Right atrium auricular region (tissue), 2 donors: ENCODE results near the gene PRKCE. TPM values are rescaled to one million over a fixed set of nuclear protein-coding genes. Genes with fewer than 3 reads are reported as not detected.

ENCODE experiments used
- DNase-seq: peaks from one replicate; pipeline ENCODE4 v3.0.0-alpha.2; 2019; ENCODE audit warnings: low spot score
- H3K27ac ChIP-seq, 2 donors: fragments of 200-600 bp; sonication (generic); 1 replicate in 1 of 2; 2 replicates in 1 of 2; pipeline ENCODE4 v1.5.1; 2016 to 2019
- H3K27me3 ChIP-seq, 2 donors: fragments of 200-600 bp; sonication (generic); one replicate each; pipeline versions ENCODE4 v1.5.1 to v1.6.0; 2017 to 2019
- H3K36me3 ChIP-seq: fragments of 200-600 bp; sonication (generic); one replicate; pipeline ENCODE4 v1.5.1; 2016
- H3K4me1 ChIP-seq, 2 donors: fragments of 200-600 bp; sonication (generic); one replicate each; pipeline versions ENCODE4 v1.5.1 to v1.6.0; 2017 to 2019
- H3K4me3 ChIP-seq, 2 donors: fragments of 200-600 bp; sonication (generic); 1 replicate in 1 of 2; 2 replicates in 1 of 2; pipeline ENCODE4 v1.5.1; 2017 to 2019; ENCODE audit warnings: mild to moderate bottlenecking in 1 of 2, moderate library complexity in 1 of 2
- H3K9me3 ChIP-seq, 2 donors: fragments of 200-600 bp; sonication (generic); one replicate each; pipeline ENCODE4 v1.5.1; 2019
- total RNA-seq, 2 donors: library from RNA; depleted of rRNA; stranded (reverse); fragments of >200 nt; gene quantifications; one replicate each; pipeline ENCODE4 v1.1.0, GENCODE V29; 2016
- TF ChIP-seq, protein P1 (sequence below), 2 donors: fragments of 200-600 bp; sonication (generic); IDR thresholded peaks; one replicate each; pipeline ENCODE4 v1.5.1; 2019; ENCODE audit warnings: antibody characterized with exemption in 2 of 2

The PRKCE gene
- total RNA-seq, 2 donors from 2014 or later, result 7.2 to 11.8 TPM

DNA sequence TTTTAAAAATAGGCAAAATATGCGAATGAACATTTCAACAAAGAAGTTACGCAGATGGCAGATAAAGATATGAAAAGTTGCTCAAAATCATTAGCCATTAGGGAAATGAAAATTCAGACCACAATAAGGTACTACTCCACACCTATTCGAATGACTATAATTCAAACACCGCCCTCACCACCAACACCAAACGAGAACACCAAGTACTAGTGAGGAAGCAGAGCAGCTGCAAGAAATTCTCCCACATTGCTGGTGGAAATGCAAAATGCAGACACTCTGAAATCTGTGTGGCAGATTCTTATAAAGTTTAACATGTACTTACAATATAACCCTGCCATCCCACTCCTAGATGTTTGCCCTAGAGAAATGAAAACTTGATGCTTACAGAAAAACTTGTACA, 17.3 kb upstream of the PRKCE start:
- no peak for DNase-seq

DNA sequence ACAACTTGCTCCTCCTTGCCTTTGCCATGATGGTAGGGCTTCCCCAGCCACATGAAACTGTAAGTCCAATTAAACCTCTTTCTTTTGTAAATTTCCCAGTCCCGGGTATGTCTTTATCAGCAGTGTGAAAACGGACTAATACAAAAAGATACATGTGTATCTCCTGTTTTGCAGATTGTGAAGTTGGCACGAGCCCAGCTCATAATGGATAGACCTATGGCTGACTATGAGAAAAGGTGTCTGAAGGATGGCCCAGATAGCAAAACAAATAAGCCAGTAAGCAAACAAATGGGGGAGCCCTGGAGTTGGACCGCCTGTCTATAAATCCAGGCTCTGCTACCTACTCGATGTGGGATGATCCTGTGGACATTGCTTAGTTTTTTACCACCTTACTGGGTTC, 15.5 kb upstream of the PRKCE start:
- Histone ChIP-seq H3K4me1 (no peaks in the 10 kb centered on the region), H3K27ac (no peak overlapping the region), H3K9me3 (no peaks in the 10 kb centered on the region), H3K36me3 (no peaks in the 10 kb centered on the region), H3K4me3 (no peak overlapping the region), H3K27me3 (no peaks in the 10 kb centered on the region)
- TF ChIP-seq, protein P1, sequence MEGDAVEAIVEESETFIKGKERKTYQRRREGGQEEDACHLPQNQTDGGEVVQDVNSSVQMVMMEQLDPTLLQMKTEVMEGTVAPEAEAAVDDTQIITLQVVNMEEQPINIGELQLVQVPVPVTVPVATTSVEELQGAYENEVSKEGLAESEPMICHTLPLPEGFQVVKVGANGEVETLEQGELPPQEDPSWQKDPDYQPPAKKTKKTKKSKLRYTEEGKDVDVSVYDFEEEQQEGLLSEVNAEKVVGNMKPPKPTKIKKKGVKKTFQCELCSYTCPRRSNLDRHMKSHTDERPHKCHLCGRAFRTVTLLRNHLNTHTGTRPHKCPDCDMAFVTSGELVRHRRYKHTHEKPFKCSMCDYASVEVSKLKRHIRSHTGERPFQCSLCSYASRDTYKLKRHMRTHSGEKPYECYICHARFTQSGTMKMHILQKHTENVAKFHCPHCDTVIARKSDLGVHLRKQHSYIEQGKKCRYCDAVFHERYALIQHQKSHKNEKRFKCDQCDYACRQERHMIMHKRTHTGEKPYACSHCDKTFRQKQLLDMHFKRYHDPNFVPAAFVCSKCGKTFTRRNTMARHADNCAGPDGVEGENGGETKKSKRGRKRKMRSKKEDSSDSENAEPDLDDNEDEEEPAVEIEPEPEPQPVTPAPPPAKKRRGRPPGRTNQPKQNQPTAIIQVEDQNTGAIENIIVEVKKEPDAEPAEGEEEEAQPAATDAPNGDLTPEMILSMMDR (IDR thresholded peaks at IDR 0.05), result no peak
- no peak for DNase-seq

More for the DNA sequence above, 17.3 kb upstream of the PRKCE start:
- Histone ChIP-seq H3K36me3 (no peaks in the 10 kb centered on the region), H3K27ac (no peak overlapping the region), H3K4me1 (no peaks in the 10 kb centered on the region), H3K27me3 (no peaks in the 10 kb centered on the region), H3K9me3 (no peaks in the 10 kb centered on the region), H3K4me3 (no peak overlapping the region)
- TF ChIP-seq, protein P1 (IDR thresholded peaks at IDR 0.05), result no peak

DNA sequence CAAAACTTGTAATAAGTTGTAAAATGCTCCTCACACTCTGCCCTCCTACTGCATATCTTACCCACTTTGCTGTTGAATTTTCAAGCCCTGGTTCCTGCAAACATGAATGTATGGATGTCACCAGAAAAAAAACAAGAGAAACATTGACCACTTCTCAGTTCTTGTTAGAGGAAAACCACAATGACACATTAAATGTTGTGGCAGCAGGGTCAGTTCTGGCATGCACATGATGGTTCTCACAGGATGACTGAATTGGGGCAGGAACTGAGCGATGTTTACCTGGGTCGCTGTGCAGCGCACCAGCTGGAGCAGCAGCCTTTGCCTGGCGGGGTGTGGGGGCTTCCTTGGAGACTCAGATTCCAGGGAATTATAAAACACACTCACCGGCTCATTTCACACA, 14.0 kb upstream of the PRKCE start:
- Histone ChIP-seq H3K27me3 (no peaks in the 10 kb centered on the region), H3K4me1 (no peaks in the 10 kb centered on the region), H3K36me3 (no peaks in the 10 kb centered on the region), H3K9me3 (no peaks in the 10 kb centered on the region), H3K4me3 (no peak overlapping the region), H3K27ac (no peak overlapping the region)
- no peak for DNase-seq
- TF ChIP-seq, protein P1 (IDR thresholded peaks at IDR 0.05), result no peak

DNA sequence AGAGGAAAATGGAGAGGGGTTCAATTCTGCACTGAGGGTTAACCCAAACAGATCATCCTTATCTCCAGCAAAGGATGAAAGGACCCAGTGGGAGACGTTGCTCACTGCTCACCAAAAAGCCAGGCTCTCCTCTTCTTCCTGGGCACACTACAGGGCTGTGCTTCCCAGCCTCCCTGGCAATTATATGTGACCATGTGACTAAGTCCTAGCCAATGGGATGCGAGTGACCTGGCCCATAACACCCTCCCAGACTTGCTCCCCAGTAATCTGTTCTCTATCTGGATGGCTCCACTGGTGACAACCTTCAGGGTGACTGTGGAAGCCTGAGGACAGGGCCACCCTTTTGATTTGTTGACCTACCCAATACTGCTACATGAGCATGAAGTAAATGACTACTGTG, 10.9 kb upstream of the PRKCE start:
- Histone ChIP-seq H3K4me1 (peaks cover 0 to 6% of the 10 kb centered on the region in 2 donors), H3K27ac (no peak overlapping the region), H3K9me3 (no peaks in the 10 kb centered on the region), H3K27me3 (no peaks in the 10 kb centered on the region), H3K36me3 (no peaks in the 10 kb centered on the region), H3K4me3 (no peak overlapping the region)
- DNase-seq, result no peak
- TF ChIP-seq, protein P1 (IDR thresholded peaks at IDR 0.05), result no peak

DNA sequence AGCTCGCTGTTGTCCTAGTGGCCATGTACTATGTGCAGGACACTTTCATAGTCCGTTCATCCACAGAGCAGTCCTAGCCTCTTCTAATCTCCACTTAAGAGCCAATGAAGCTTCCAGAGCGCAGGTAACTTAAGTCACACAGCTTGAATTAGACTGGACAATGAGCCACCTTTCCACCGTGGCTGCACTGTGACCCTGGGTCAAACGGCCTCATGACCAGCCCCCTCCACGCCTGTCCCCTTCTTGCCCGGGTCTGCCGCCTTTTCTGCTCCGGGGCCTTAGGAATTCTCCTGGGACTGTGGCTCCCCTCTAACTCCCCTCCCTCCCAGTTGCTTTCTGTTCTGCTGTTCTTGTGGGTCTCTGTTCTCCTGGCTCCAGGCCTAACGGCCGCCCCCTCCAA, 8.4 kb upstream of the PRKCE start:
- TF ChIP-seq, protein P1 (IDR thresholded peaks at IDR 0.05), result no peak
- DNase-seq, result no peak
- Histone ChIP-seq H3K27ac (no peak overlapping the region), H3K4me1 (peaks cover 0 to 9% of the 10 kb centered on the region in 2 donors), H3K4me3 (peak overlapping the region; percentile 29 to 58), H3K27me3 (no peaks in the 10 kb centered on the region), H3K9me3 (no peaks in the 10 kb centered on the region), H3K36me3 (no peaks in the 10 kb centered on the region)
